SK-N-MC (cell line): ENCODE results near the gene MAVS.

Experiments used
- EZH2 ChIP-seq: fragments of 200-600 bp; sonication (generic); IDR thresholded peaks from one replicate; pipeline ENCODE4 v1.6.1; 2017; ENCODE audit warnings: antibody characterized with exemption
- FOXP2 ChIP-seq: optimal IDR thresholded peaks from 2 replicates; pipeline ENCODE3; 2011; ENCODE audit warnings: mild to moderate bottlenecking, moderate library complexity; ENCODE audit not compliant: insufficient read depth; ENCODE audit errors: extremely low read length, control extremely low read depth
- POLR2AphosphoS5 ChIP-seq: IDR thresholded peaks from 2 replicates; pipeline ENCODE4 v1.6.1; 2012; ENCODE audit warnings: mild to moderate bottlenecking, low read depth, low read length, borderline replicate concordance

GRCh38 chr20:3876000-3876399, 29.4 kb downstream of the MAVS start:
- TF ChIP-seq POLR2AphosphoS5 (no peak), EZH2 (no peak), FOXP2 (no peak)
